Natural killer cell (primary cell): ENCODE results near the gene BLOC1S5. TPM values are rescaled to one million over a fixed set of nuclear protein-coding genes. Genes with fewer than 3 reads are reported as not detected.

Source experiments
- ATAC-seq, 3 donors: fragments of 150-1000 bp in 2 of 3; fragments of 200-7000 bp in 1 of 3; cut with Tn5 transposase; 1 replicate in 1 of 3; 2 replicates in 2 of 3; pipeline ENCODE4 v1.10.0; 2021; ENCODE audit warnings: mild to moderate bottlenecking in 2 of 3, moderate library complexity in 2 of 3
- DNase-seq, 2 donors: peaks; one replicate each; pipeline versions ENCODE4 v3.0.0 to v3.0.0-alpha.2; 2013 to 2021; ENCODE audit warnings: mixed read lengths in 1 of 2
- H3K27ac ChIP-seq: one replicate; pipeline ENCODE4 v1.5.1; 2013; ENCODE audit warnings: mild to moderate bottlenecking, low read length
- H3K27me3 ChIP-seq: one replicate; pipeline ENCODE4 v1.6.1; 2013; ENCODE audit warnings: low read length; ENCODE audit not compliant: control insufficient read depth, insufficient read depth
- H3K36me3 ChIP-seq: one replicate; pipeline ENCODE4 v1.6.1; 2013; ENCODE audit warnings: low read length; ENCODE audit not compliant: control insufficient read depth, insufficient read depth
- H3K4me1 ChIP-seq: one replicate; pipeline ENCODE4 v1.6.1; 2013; ENCODE audit warnings: low read length; ENCODE audit not compliant: control insufficient read depth, insufficient read depth
- H3K4me3 ChIP-seq: one replicate; pipeline ENCODE4 v1.5.1; 2013; ENCODE audit warnings: low read length
- H3K9me3 ChIP-seq: one replicate; pipeline ENCODE4 v1.6.1; 2013; ENCODE audit warnings: low read length; ENCODE audit not compliant: control insufficient read depth, insufficient read depth
- H3K27ac Mint-ChIP-seq, 2 donors: one replicate each; pipeline ENCODE4 v1.8.0; 2022; ENCODE audit warnings: mild to moderate bottlenecking in 2 of 2, mixed read lengths in 2 of 2, moderate library complexity in 1 of 2
- H3K27me3 Mint-ChIP-seq, 2 donors: one replicate each; pipeline ENCODE4 v1.8.0; 2022; ENCODE audit warnings: low read depth in 2 of 2, mixed read lengths in 2 of 2
- H3K36me3 Mint-ChIP-seq: one replicate; pipeline ENCODE4 v1.8.0; 2022; ENCODE audit warnings: mixed read lengths
- H3K4me1 Mint-ChIP-seq, 2 donors: one replicate each; pipeline ENCODE4 v1.8.0; 2022; ENCODE audit warnings: mixed read lengths in 2 of 2
- H3K4me3 Mint-ChIP-seq: one replicate; pipeline ENCODE4 v1.8.0; 2022; ENCODE audit warnings: mild to moderate bottlenecking, moderate library complexity, mixed read lengths
- H3K9me3 Mint-ChIP-seq, 2 donors: one replicate each; pipeline ENCODE4 v1.8.0; 2022; ENCODE audit warnings: mixed read lengths in 2 of 2
- CTCF ChIP-seq: fragments of 200-600 bp; IDR thresholded peaks from one replicate; pipeline ENCODE4 v1.8.0; 2022; ENCODE audit warnings: antibody characterized with exemption
- WGBS: methylation state at CpG from one replicate; pipeline ENCODE4 v1.1.7; 2013; ENCODE audit warnings: missing lambda C conversion rate; ENCODE audit not compliant: insufficient coverage; 5-methylcytosine and 5-hydroxymethylcytosine counted together
- intact Hi-C: fragments of 100-400 bp; cut with micrococcal nuclease; formaldehyde crosslinking; loops from one replicate; pipeline ENCODE4 v1.14.2; 2022
- total RNA-seq, 4 donors: library from RNA; stranded (reverse); fragments of 120-200 nt in 1 of 4; gene quantifications; one replicate each; pipeline versions ENCODE4 v1.2.3 to v1.2.4, GENCODE V29; 2013 to 2022

The BLOC1S5 gene
- total RNA-seq, 3 donors from 2014 or later (not counting 1 experiment from before 2014, with no cell fraction given): 11.2 to 15.9 (median 15.4) TPM

GRCh38 chr6:8084586-8084985, 20.4 kb upstream of the BLOC1S5 start:
- no peak overlapping the region for H3K4me3 Mint-ChIP-seq
- Histone ChIP-seq H3K4me1 (no peaks in the 10 kb centered on the region), H3K36me3 (peaks cover 34% of the 10 kb centered on the region), H3K27me3 (no peaks in the 10 kb centered on the region), H3K27ac (no peak overlapping the region), H3K9me3 (no peaks in the 10 kb centered on the region), H3K4me3 (no peak overlapping the region)
- TF ChIP-seq CTCF: no peak
- H3K36me3 Mint-ChIP-seq: peaks cover 20% of the 10 kb centered on the region
- intact Hi-C loops: no loop called here
- H3K27ac Mint-ChIP-seq: no peak overlapping the region
- whole genome bisulfite sequencing: 67% methylated on average over 2 of the region's 4 CpGs
- peaks cover 6 to 14% of the 10 kb centered on the region in 2 donors for H3K4me1 Mint-ChIP-seq
- DNase-seq (no peak), ATAC-seq (no peak)
- no peaks in the 10 kb centered on the region for H3K27me3 Mint-ChIP-seq
- no peaks in the 10 kb centered on the region for H3K9me3 Mint-ChIP-seq

DNA sequence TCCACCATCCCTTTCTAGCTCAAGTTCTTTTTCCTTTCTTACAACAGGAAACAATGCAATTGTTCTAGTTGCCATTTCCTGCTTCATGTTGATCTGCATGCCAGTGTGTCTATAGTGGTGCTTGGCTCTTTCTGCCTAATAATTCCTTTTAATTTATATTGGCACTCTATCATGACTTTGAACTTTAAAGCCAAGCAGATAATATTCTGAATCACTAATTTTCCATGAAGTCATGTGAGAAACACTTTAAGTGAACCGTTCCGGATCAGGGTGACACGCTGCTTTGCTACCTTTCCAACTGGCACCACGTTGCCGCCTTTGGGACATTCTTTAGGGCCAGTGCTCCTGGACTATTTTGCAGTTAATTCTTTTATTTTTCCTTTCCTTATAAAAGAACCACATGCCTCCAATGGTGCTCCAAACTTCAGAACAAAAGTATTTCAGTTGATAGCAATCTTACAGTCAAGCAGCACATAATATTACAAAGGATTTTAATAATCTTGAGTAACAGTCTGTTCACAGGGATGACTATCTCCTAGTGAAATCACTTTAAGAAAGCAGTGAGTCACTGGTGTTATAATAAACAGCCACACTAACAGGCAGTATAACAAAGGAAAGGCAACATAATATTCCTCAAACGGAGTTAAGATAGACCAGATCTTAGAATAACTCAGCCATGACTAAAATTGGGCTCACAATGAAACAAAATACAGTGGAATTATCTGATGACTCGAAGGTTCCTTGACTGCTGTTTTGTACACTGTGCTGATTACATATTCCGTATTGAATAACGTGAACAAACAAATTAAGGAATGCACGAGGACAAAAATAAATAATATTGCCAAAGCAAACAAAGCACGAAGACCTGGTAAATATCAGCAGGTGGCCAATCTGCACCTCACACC, 19.0 kb upstream of the BLOC1S5 start:
- H3K36me3 Mint-ChIP-seq: peaks cover 6% of the 10 kb centered on the region
- H3K9me3 Mint-ChIP-seq: no peaks in the 10 kb centered on the region
- TF ChIP-seq CTCF: no peak
- no peak for DNase-seq
- no peak overlapping the region for H3K4me3 ChIP-seq
- H3K9me3 ChIP-seq: no peaks in the 10 kb centered on the region
- H3K27me3 ChIP-seq: no peaks in the 10 kb centered on the region
- H3K4me1 ChIP-seq: no peaks in the 10 kb centered on the region
- no peak for ATAC-seq
- intact Hi-C loops: no loop called here
- H3K27ac Mint-ChIP-seq: no peak overlapping the region
- H3K4me3 Mint-ChIP-seq: no peak overlapping the region
- H3K27me3 Mint-ChIP-seq: no peaks in the 10 kb centered on the region
- 81% methylated on average over 11 of the region's 11 CpGs for WGBS
- no peak overlapping the region for H3K27ac ChIP-seq
- peaks cover 6 to 14% of the 10 kb centered on the region in 2 donors for H3K4me1 Mint-ChIP-seq
- peaks cover 23% of the 10 kb centered on the region for H3K36me3 ChIP-seq

GRCh38 chr6:8082572-8082953, 18.4 kb upstream of the BLOC1S5 start:
- DNase-seq (no peak), ATAC-seq (no peak)
- no peaks in the 10 kb centered on the region for H3K9me3 ChIP-seq
- WGBS: 100% methylated on average over 1 of the region's 1 CpG
- intact Hi-C loops: no loop called here
- H3K4me1 ChIP-seq: no peaks in the 10 kb centered on the region
- Mint-ChIP-seq H3K27me3 (no peaks in the 10 kb centered on the region), H3K36me3 (no peaks in the 10 kb centered on the region), H3K4me3 (no peak overlapping the region), H3K27ac (no peak overlapping the region), H3K9me3 (no peaks in the 10 kb centered on the region), H3K4me1 (peaks cover 6 to 14% of the 10 kb centered on the region in 2 donors)
- peaks cover 17% of the 10 kb centered on the region for H3K36me3 ChIP-seq
- TF ChIP-seq CTCF: no peak
- no peak overlapping the region for H3K4me3 ChIP-seq
- H3K27ac ChIP-seq: no peak overlapping the region
- H3K27me3 ChIP-seq: no peaks in the 10 kb centered on the region
